DND-41 (cell line): ENCODE measurements around the gene KRTAP5-10.
"Not testable (repeated sequence)": the region's sequence is repeated elsewhere in the genome, so short reads cannot be mapped to it uniquely, and the experiment has no call there.

Experiments
- ATAC-seq: fragments of 200-7000 bp; cut with Tn5 transposase; 3 replicates; pipeline ENCODE4 v1.9.1; 2021; ENCODE audit warnings: low read depth; ENCODE audit not compliant: insufficient read depth
- DNase-seq: peaks from one replicate; pipeline ENCODE4 v3.0.0-alpha.2; 2020
- H2AFZ ChIP-seq: 2 replicates; pipeline ENCODE4 v1.6.0; 2012; ENCODE audit warnings: low read depth, low read length
- H3K27ac ChIP-seq: 2 replicates; pipeline ENCODE4 v1.5.1; 2012; ENCODE audit warnings: low read length, inconsistent platforms
- H3K27me3 ChIP-seq: fragments of 200-600 bp; sonication (generic); 2 replicates; pipeline ENCODE4 v1.6.0; 2012; ENCODE audit warnings: low read length, mild to moderate bottlenecking, inconsistent platforms; ENCODE audit not compliant: insufficient read depth, poor library complexity
- H3K36me3 ChIP-seq: 2 replicates; pipeline ENCODE4 v1.5.1; 2012; ENCODE audit warnings: low read length, inconsistent platforms; ENCODE audit not compliant: insufficient read depth
- H3K4me1 ChIP-seq: 2 replicates; pipeline ENCODE4 v1.5.1; 2012; ENCODE audit warnings: mild to moderate bottlenecking, low read length; ENCODE audit not compliant: insufficient read depth
- H3K4me2 ChIP-seq: 2 replicates; pipeline ENCODE4 v1.6.0; 2012; ENCODE audit warnings: mild to moderate bottlenecking, moderate library complexity, low read length, inconsistent platforms; ENCODE audit not compliant: insufficient read depth
- H3K4me3 ChIP-seq, 2 experiments: fragments of 200-600 bp in 1 of 2; shearing (Covaris generic) in 1 of 2; 2 replicates each; pipeline ENCODE4 v1.5.1; 2012 to 2016; ENCODE audit warnings: inconsistent platforms in 2 of 2, low read length in 2 of 2, mild to moderate bottlenecking in 2 of 2, low read depth in 1 of 2, moderate library complexity in 1 of 2
- H3K79me2 ChIP-seq: 2 replicates; pipeline ENCODE4 v1.6.0; 2012; ENCODE audit warnings: low read length, inconsistent platforms; ENCODE audit not compliant: insufficient read depth
- H3K9ac ChIP-seq: 2 replicates; pipeline ENCODE4 v1.6.0; 2012; ENCODE audit warnings: low read depth, mild to moderate bottlenecking, inconsistent platforms, low read length, moderate library complexity
- H3K9me3 ChIP-seq: 2 replicates; pipeline ENCODE4 v1.5.1; 2012; ENCODE audit warnings: low read length, moderate library complexity, mild to moderate bottlenecking, inconsistent platforms; ENCODE audit not compliant: insufficient read depth, severe bottlenecking
- H4K20me1 ChIP-seq: 2 replicates; pipeline ENCODE4 v1.6.0; 2012; ENCODE audit warnings: low read length; ENCODE audit not compliant: insufficient read depth
- EZH2 ChIP-seq: IDR thresholded peaks from 3 replicates; pipeline ENCODE4 v1.6.1; 2012; ENCODE audit warnings: borderline replicate concordance, low read depth, mild to moderate bottlenecking, moderate library complexity, low read length, inconsistent platforms; ENCODE audit not compliant: severe bottlenecking
- TF ChIP-seq, protein P1 (sequence below): IDR thresholded peaks from 2 replicates; pipeline ENCODE4 v1.5.1; 2012; ENCODE audit warnings: borderline replicate concordance, low read length, moderate library complexity, mild to moderate bottlenecking; ENCODE audit not compliant: poor library complexity, severe bottlenecking; ENCODE audit errors: extremely low read depth

Gene KRTAP5-10

DNA sequence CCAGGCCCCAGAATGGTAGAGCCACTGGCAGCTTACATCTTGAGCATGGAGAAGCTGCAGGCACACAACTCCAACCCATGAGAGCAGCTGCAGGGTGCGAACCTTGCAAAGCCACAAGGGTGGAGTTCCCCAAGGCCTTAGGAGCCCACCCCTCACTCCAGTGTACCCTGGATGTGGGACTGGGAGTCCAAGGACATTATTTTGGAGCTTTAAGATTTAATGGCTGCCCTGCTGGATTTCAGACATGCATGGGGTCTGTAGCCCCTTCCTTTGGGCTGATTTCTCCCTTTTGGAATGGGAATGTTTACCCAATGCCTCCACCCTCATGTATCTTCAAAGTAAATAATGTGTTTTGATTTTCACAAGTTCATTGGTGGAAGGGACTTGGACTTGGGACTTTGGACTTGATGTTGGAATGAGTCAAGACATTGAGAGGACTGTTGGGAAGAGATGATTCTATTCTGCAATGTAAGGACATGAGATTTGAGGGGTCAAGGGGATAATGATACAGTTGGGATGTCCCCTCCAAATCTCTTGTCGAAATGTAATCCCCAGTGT is 39.3 kb upstream of the KRTAP5-10 start:
- TF ChIP-seq EZH2, result no peak
- TF ChIP-seq, protein P1, sequence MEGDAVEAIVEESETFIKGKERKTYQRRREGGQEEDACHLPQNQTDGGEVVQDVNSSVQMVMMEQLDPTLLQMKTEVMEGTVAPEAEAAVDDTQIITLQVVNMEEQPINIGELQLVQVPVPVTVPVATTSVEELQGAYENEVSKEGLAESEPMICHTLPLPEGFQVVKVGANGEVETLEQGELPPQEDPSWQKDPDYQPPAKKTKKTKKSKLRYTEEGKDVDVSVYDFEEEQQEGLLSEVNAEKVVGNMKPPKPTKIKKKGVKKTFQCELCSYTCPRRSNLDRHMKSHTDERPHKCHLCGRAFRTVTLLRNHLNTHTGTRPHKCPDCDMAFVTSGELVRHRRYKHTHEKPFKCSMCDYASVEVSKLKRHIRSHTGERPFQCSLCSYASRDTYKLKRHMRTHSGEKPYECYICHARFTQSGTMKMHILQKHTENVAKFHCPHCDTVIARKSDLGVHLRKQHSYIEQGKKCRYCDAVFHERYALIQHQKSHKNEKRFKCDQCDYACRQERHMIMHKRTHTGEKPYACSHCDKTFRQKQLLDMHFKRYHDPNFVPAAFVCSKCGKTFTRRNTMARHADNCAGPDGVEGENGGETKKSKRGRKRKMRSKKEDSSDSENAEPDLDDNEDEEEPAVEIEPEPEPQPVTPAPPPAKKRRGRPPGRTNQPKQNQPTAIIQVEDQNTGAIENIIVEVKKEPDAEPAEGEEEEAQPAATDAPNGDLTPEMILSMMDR, result no peak
- no peaks in the 10 kb centered on the region for H3K36me3 ChIP-seq
- no peaks in the 10 kb centered on the region for H3K27me3 ChIP-seq
- no peaks in the 10 kb centered on the region for H3K9me3 ChIP-seq
- H3K79me2 ChIP-seq, result no peaks in the 10 kb centered on the region
- H3K27ac ChIP-seq, result no peak overlapping the region
- H3K4me3 ChIP-seq, result no peak overlapping the region
- H3K4me1 ChIP-seq, result no peaks in the 10 kb centered on the region
- no peak overlapping the region for H3K9ac ChIP-seq
- no peak overlapping the region for H3K4me2 ChIP-seq
- DNase-seq, result no peak
- H2AFZ ChIP-seq, result no peak overlapping the region
- ATAC-seq, result no peak
- no peaks in the 10 kb centered on the region for H4K20me1 ChIP-seq

DNA sequence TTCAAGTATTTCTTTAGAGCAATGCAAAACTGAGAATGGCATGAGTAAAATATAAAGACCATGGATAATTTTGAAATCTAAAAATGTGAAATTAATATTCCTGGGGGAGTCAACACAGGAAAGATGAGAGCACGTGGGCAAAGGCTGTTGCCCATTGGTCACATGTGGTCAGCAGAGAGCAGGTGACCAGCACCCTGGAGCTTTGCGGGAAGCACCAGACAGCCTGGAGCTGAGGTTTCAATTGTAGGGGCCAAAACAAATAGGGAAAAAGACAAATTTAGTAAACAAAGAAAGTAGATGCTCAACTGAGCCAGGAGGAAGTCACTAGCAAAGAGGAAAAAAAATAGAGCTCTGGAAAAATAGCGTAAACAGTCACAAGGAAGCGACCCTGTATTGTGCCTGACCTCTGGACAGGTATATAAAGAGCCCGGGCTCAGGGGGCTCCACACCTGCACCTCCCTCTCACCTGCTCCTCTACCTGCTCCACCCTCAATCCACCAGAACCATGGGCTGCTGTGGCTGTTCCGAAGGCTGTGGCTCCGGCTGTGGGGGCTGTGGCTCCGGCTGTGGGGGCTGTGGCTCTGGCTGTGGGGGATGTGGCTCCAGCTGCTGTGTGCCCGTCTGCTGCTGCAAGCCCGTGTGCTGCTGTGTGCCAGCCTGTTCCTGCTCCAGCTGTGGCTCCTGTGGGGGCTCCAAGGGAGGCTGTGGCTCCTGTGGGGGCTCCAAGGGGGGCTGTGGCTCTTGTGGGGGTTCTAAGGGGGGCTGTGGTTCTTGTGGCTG is 38.4 kb upstream of the KRTAP5-10 start, which contains the start of gene KRTAP5-7:
Gene KRTAP5-7, plus strand, starts transcription at position 472 of the 780 bp plus-strand sequence. Its CDS starts 34 bp downstream, at position 506.
- H3K79me2 ChIP-seq, ATAC-seq, H3K9me3 ChIP-seq, H3K36me3 ChIP-seq, H3K4me1 ChIP-seq, H3K4me3 ChIP-seq, H3K27ac ChIP-seq, H2AFZ ChIP-seq, H3K4me2 ChIP-seq, H3K27me3 ChIP-seq, H3K9ac ChIP-seq, DNase-seq, H4K20me1 ChIP-seq: not testable (repeated sequence)

DNA sequence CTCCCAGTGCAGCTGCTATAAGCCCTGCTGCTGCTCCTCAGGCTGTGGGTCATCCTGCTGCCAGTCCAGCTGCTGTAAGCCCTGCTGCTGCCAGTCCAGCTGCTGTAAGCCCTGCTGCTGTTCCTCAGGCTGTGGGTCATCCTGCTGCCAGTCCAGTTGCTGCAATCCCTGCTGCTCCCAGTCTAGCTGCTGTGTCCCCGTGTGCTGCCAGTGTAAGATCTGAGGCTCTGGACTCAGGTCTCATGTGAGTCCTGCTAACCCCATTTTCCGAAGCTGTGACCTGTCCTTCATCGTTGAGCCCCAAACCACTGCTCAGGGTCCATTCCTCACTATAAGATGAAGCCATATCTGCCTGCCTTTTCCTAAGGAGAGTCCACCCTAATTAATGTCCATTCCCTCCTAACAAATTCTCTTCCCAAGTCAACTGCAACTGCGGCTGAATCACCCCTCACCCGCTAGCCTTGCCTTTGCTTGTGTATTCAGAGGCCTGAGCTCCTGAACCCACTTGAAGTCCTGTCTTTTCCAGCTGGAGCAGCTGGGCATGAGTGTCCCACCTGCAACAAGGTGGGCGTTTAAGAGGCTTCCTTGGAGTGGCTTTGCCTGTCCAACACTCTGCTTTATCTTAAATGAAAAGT is 37.7 kb upstream of the KRTAP5-10 start:
- H3K27me3 ChIP-seq, result no peaks in the 10 kb centered on the region
- no peak overlapping the region for H2AFZ ChIP-seq
- no peaks in the 10 kb centered on the region for H3K4me1 ChIP-seq
- DNase-seq (no peak), ATAC-seq (no peak)
- H3K4me3 ChIP-seq, result no peak overlapping the region
- H4K20me1 ChIP-seq, result no peaks in the 10 kb centered on the region
- TF ChIP-seq, protein P1, result no peak
- H3K9me3 ChIP-seq, result no peaks in the 10 kb centered on the region
- no peak overlapping the region for H3K27ac ChIP-seq
- H3K4me2 ChIP-seq, result no peak overlapping the region
- no peaks in the 10 kb centered on the region for H3K79me2 ChIP-seq
- H3K9ac ChIP-seq, result no peak overlapping the region
- no peaks in the 10 kb centered on the region for H3K36me3 ChIP-seq

DNA sequence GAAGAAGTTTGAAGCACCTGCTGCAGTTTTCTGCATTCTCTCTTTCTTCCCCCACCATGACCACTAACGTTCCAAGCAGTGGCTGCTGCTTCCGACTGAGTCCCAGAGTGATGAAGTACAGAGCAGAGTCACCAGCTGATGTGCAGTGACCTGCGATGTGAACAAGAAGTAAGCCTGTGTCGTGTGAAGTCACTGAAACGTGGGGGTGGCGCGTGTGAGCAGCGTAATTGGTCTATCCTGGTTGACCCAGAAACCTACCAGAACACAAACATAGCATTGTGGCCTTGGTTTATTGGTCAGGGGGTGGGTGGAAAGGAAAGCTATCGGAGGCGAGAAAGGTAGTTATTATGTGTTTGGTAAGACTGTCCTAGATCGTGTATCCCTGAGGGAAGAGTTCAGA is 34.8 kb upstream of the KRTAP5-10 start:
- H3K79me2 ChIP-seq, result no peaks in the 10 kb centered on the region
- no peaks in the 10 kb centered on the region for H3K27me3 ChIP-seq
- TF ChIP-seq, protein P1, result no peak
- TF ChIP-seq EZH2, result no peak
- no peaks in the 10 kb centered on the region for H3K36me3 ChIP-seq
- no peaks in the 10 kb centered on the region for H4K20me1 ChIP-seq
- H3K4me1 ChIP-seq, result no peaks in the 10 kb centered on the region
- H3K4me2 ChIP-seq, result no peak overlapping the region
- no peaks in the 10 kb centered on the region for H3K9me3 ChIP-seq
- DNase-seq, result no peak
- H3K4me3 ChIP-seq, result no peak overlapping the region
- H2AFZ ChIP-seq, result no peak overlapping the region
- no peak overlapping the region for H3K27ac ChIP-seq
- no peak overlapping the region for H3K9ac ChIP-seq
- no peak for ATAC-seq
